HG02588 (cell line): Measurements from ENCODE around the gene PLCG2.
"Not testable (repeated sequence)": the region's sequence is repeated elsewhere in the genome, so short reads cannot be mapped to it uniquely, and the experiment has no call there.

Experiments
- ATAC-seq: cut with Tn5 transposase; IDR thresholded peaks from one replicate; pipeline ENCODE4 v1.9.1; 2021; ENCODE audit warnings: mild to moderate bottlenecking, moderate library complexity; ENCODE audit not compliant: unreplicated experiment

Gene PLCG2

GRCh38 chr16:81778861-81779535 lies at the start of gene PLCG2:
PLCG2 (plus strand) TSS chr16:81779291; CDS start chr16:81785990, 6,699 bp downstream.
- ATAC-seq, result peak; percentile 92

GRCh38 chr16:81729451-81729850 lies 49.6 kb upstream of the PLCG2 start:
- no peak for ATAC-seq

- peak; percentile 81 for ATAC-seq
These were observed 48.7 kb upstream of the PLCG2 start for GRCh38 chr16:81730090-81731051.

GRCh38 chr16:81731649-81732048 lies 47.4 kb upstream of the PLCG2 start:
- ATAC-seq, result no peak

GRCh38 chr16:81732699-81733098 lies 46.4 kb upstream of the PLCG2 start:
- no peak for ATAC-seq

- no peak for ATAC-seq
These were observed 45.8 kb upstream of the PLCG2 start for GRCh38 chr16:81733295-81733694.

- ATAC-seq, result no peak
These were observed 44.3 kb upstream of the PLCG2 start for GRCh38 chr16:81734632-81735434.

- peak; percentile 41 for ATAC-seq
These were observed 41.1 kb upstream of the PLCG2 start for GRCh38 chr16:81737885-81738536.

GRCh38 chr16:81738783-81739496 lies 40.2 kb upstream of the PLCG2 start:
- no peak for ATAC-seq

GRCh38 chr16:81739503-81739902 lies 39.6 kb upstream of the PLCG2 start:
- ATAC-seq, result no peak

- ATAC-seq, result peak; percentile 67
These were observed 38.9 kb upstream of the PLCG2 start for GRCh38 chr16:81740169-81740568.

- ATAC-seq, result not testable (repeated sequence)
These were observed 37.7 kb upstream of the PLCG2 start for GRCh38 chr16:81741430-81741770.

- ATAC-seq, result no peak
These were observed 34.7 kb upstream of the PLCG2 start for GRCh38 chr16:81744385-81744784.

GRCh38 chr16:81744911-81745310 lies 34.2 kb upstream of the PLCG2 start:
- ATAC-seq, result no peak

- ATAC-seq, result peak; percentile 75
These were observed 33.2 kb upstream of the PLCG2 start for GRCh38 chr16:81745704-81746558.

GRCh38 chr16:81746566-81746965 lies 32.5 kb upstream of the PLCG2 start:
- ATAC-seq, result no peak

GRCh38 chr16:81748476-81749198 lies 30.5 kb upstream of the PLCG2 start:
- ATAC-seq, result no peak

- ATAC-seq, result peak; percentile 91
These were observed 26.7 kb upstream of the PLCG2 start for GRCh38 chr16:81752225-81752875.
